Activated naive CD4-positive, alpha-beta T cell treated with Interleukin-2 at 50 U/mL for 16 hours (primary cell): ENCODE results near the gene GSTM1.
"Not testable (repeated sequence)": the region's sequence is repeated elsewhere in the genome, so short reads cannot be mapped to it uniquely, and the experiment has no call there.

Source experiments
- DNase-seq: peaks from one replicate; pipeline ENCODE4 v3.0.0-alpha.2; 2020

GSTM1 gene

GRCh38 chr1:109660691-109661026 is 27.0 kb upstream of the GSTM1 start:
- DNase-seq: not testable (repeated sequence)

- DNase-seq: no peak
Observed at GRCh38 chr1:109661391-109661790, 26.2 kb upstream of the GSTM1 start.

GRCh38 chr1:109664671-109665070 is 22.9 kb upstream of the GSTM1 start:
- DNase-seq: no peak

- peak; percentile 84 for DNase-seq
Observed at GRCh38 chr1:109667452-109668122, 20.0 kb upstream of the GSTM1 start, which contains the start of gene GSTM2. Gene GSTM2, plus strand, starts transcription at chr1:109668057. Its CDS starts 59 bp downstream, at chr1:109668116.

- DNase-seq: no peak
Observed at GRCh38 chr1:109668123-109668775, 19.4 kb upstream of the GSTM1 start.

GRCh38 chr1:109669246-109669948 is 18.2 kb upstream of the GSTM1 start:
- no peak for DNase-seq

GRCh38 chr1:109669949-109670302 is 17.7 kb upstream of the GSTM1 start:
- DNase-seq: not testable (repeated sequence)

- no peak for DNase-seq
Observed at GRCh38 chr1:109671067-109671466, 16.6 kb upstream of the GSTM1 start.

- DNase-seq: not testable (repeated sequence)
Observed at GRCh38 chr1:109673861-109674260, 13.8 kb upstream of the GSTM1 start.

- DNase-seq: not testable (repeated sequence)
Observed at GRCh38 chr1:109676683-109677381, 10.8 kb upstream of the GSTM1 start.

GRCh38 chr1:109677459-109677858 is 10.2 kb upstream of the GSTM1 start:
- DNase-seq: no peak

GRCh38 chr1:109678637-109679036 is 9.0 kb upstream of the GSTM1 start:
- not testable (repeated sequence) for DNase-seq

- DNase-seq: not testable (repeated sequence)
Observed at GRCh38 chr1:109684777-109685176, 2.8 kb upstream of the GSTM1 start.

GRCh38 chr1:109685399-109685798 is 2.2 kb upstream of the GSTM1 start:
- not testable (repeated sequence) for DNase-seq

- DNase-seq: not testable (repeated sequence)
Observed at GRCh38 chr1:109685890-109686289, 1.7 kb upstream of the GSTM1 start.

- not testable (repeated sequence) for DNase-seq
Observed at GRCh38 chr1:109687109-109687508, 508 bp upstream of the GSTM1 start.

- no peak for DNase-seq
Observed at GRCh38 chr1:109689844-109690405, 2.3 kb downstream of the GSTM1 start.

GRCh38 chr1:109691759-109692158 is 4.1 kb downstream of the GSTM1 start:
- DNase-seq: no peak

- DNase-seq: not testable (repeated sequence)
Observed at GRCh38 chr1:109694400-109694799, 6.8 kb downstream of the GSTM1 start.

GRCh38 chr1:109695138-109695537 is 7.5 kb downstream of the GSTM1 start:
- DNase-seq: not testable (repeated sequence)

- no peak for DNase-seq
Observed at GRCh38 chr1:109697066-109697465, 9.4 kb downstream of the GSTM1 start.

GRCh38 chr1:109697861-109698260 is 10.2 kb downstream of the GSTM1 start:
- DNase-seq: not testable (repeated sequence)

- not testable (repeated sequence) for DNase-seq
Observed at GRCh38 chr1:109702940-109703339, 15.3 kb downstream of the GSTM1 start.
